ENCODE measurements around the gene SLC39A7. TPM values are rescaled to one million over a fixed set of nuclear protein-coding genes. Genes with fewer than 3 reads are reported as not detected.

SLC39A7 gene
- total RNA-seq, 4 donors from 2014 or later: 54.6 to 79.9 (median 66.4) TPM

DNA sequence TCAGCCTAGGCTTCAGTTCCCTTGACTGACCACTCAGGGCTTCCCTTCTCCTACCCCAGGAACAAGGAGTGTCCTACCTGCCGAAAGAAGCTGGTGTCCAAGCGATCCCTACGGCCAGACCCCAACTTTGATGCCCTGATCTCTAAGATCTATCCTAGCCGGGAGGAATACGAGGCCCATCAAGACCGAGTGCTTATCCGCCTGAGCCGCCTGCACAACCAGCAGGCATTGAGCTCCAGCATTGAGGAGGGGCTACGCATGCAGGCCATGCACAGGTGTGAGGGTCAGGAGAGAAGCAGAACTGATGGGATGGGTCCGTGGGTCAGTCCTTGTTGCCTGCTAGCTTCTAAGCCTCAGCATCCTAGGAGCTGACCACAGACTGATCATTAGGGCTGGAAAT lies 9.2 kb downstream of the SLC39A7 start:
- WGBS, 2 donors (ENCODE audit: low coverage in 1 of 2): 100% methylated on average over 4 of the region's 10 CpGs; no CpG with 5 or more reads in 1 of the 2 donors
- H3K4me1 ChIP-seq: peaks cover 0 to 64% (median 17%) of the 10 kb centered on the region in 3 donors

DNA sequence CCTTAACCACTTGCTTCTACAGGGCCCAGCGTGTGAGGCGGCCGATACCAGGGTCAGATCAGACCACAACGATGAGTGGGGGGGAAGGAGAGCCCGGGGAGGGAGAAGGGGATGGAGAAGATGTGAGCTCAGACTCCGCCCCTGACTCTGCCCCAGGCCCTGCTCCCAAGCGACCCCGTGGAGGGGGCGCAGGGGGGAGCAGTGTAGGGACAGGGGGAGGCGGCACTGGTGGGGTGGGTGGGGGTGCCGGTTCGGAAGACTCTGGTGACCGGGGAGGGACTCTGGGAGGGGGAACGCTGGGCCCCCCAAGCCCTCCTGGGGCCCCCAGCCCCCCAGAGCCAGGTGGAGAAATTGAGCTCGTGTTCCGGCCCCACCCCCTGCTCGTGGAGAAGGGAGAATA lies 10.5 kb downstream of the SLC39A7 start:
- no peaks in the 10 kb centered on the region for H3K9me3 ChIP-seq
- H3K4me1 ChIP-seq: peaks cover 0 to 55% (median 11%) of the 10 kb centered on the region in 3 donors
- H3K27ac ChIP-seq: no peak overlapping the region
- 42% methylated on average over 4 of the region's 17 CpGs; no CpG with 5 or more reads in 1 of the 2 donors for WGBS, 2 donors (ENCODE audit: low coverage in 1 of 2)
- ATAC-seq: no peak
- TF ChIP-seq CTCF (IDR thresholded peaks at IDR 0.05): no peak
- TF ChIP-seq EP300 (IDR thresholded peaks at IDR 0.05): no peak
- no peak for TF ChIP-seq POLR2AphosphoS5 (IDR thresholded peaks at IDR 0.05)
- no peak for TF ChIP-seq POLR2A (IDR thresholded peaks at IDR 0.05)
- no peak overlapping the region for H3K4me3 ChIP-seq
- no peaks in the 10 kb centered on the region for H3K27me3 ChIP-seq
- peaks cover 0 to 29% of the 10 kb centered on the region in 2 donors for H3K36me3 ChIP-seq

More for the DNA sequence above, 9.2 kb downstream of the SLC39A7 start:
- Histone ChIP-seq H3K4me3 (no peak overlapping the region), H3K27me3 (no peaks in the 10 kb centered on the region), H3K9me3 (no peaks in the 10 kb centered on the region), H3K36me3 (peaks cover 0 to 29% of the 10 kb centered on the region in 2 donors), H3K27ac (no peak overlapping the region)
- TF ChIP-seq POLR2AphosphoS5 (IDR thresholded peaks at IDR 0.05) (no peak), CTCF (IDR thresholded peaks at IDR 0.05) (no peak), EP300 (IDR thresholded peaks at IDR 0.05) (no peak), POLR2A (IDR thresholded peaks at IDR 0.05) (no peak)
- no peak for ATAC-seq

GRCh38 chr6:33211666-33212422 lies 11.2 kb downstream of the SLC39A7 start:
- peaks cover 0 to 51% (median 11%) of the 10 kb centered on the region in 3 donors for H3K4me1 ChIP-seq
- TF ChIP-seq CTCF (IDR thresholded peaks at IDR 0.05) (no peak), POLR2A (IDR thresholded peaks at IDR 0.05) (no peak), POLR2AphosphoS5 (IDR thresholded peaks at IDR 0.05) (no peak), EP300 (IDR thresholded peaks at IDR 0.05) (no peak)
- no peaks in the 10 kb centered on the region for H3K27me3 ChIP-seq
- no peak for ATAC-seq
- peaks cover 0 to 29% of the 10 kb centered on the region in 2 donors for H3K36me3 ChIP-seq
- WGBS, 2 donors (ENCODE audit: low coverage in 1 of 2): 74 to 80% methylated on average over 7 to 12 of the region's 18 CpGs
- H3K27ac ChIP-seq: no peak overlapping the region
- no peaks in the 10 kb centered on the region for H3K9me3 ChIP-seq
- no peak overlapping the region for H3K4me3 ChIP-seq

DNA sequence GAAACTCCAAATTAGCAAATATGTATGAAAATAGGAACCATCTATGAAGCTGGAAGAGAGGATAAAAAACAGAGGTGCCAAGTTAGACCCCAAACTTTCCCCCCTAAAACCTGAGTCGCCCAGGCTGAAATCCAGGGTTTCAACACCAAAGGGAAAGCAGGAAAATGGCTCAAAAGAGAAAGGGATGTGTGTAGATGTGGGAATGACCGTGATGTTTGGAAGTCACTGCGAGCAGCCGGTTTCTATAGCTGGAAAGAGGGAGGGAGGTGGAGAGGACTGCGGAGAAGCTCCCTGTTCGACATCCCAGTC lies 12.1 kb downstream of the SLC39A7 start:
- Histone ChIP-seq H3K27me3 (no peaks in the 10 kb centered on the region), H3K9me3 (no peaks in the 10 kb centered on the region), H3K36me3 (peaks cover 0 to 29% of the 10 kb centered on the region in 2 donors), H3K27ac (peak overlapping the region in 2 of 4 donors; percentile 11 to 65), H3K4me3 (peak overlapping the region; percentile 8 to 55), H3K4me1 (peaks cover 0 to 41% (median 7%) of the 10 kb centered on the region in 3 donors)
- ATAC-seq: no peak
- TF ChIP-seq POLR2A (IDR thresholded peaks at IDR 0.05) (no peak), CTCF (IDR thresholded peaks at IDR 0.05) (no peak), POLR2AphosphoS5 (IDR thresholded peaks at IDR 0.05) (no peak), EP300 (IDR thresholded peaks at IDR 0.05) (no peak)
- 0 to 8% methylated on average over 4 to 6 of the region's 6 CpGs for WGBS, 2 donors (ENCODE audit: low coverage in 1 of 2)

Measured in gastroesophageal sphincter (tissue), 4 donors.